Glomerular visceral epithelial cell (primary cell): ENCODE measurements around the gene PRSS27.

Source experiments
- DNase-seq: peaks from one replicate; pipeline ENCODE4 v3.0.0-alpha.2; 2016; ENCODE audit errors: extremely low spot score

The PRSS27 gene

GRCh38 chr16:2751577-2752034 is 31.6 kb upstream of the PRSS27 start:
- DNase-seq: peak; percentile 62

GRCh38 chr16:2749936-2750335 is 29.9 kb upstream of the PRSS27 start:
- DNase-seq: no peak

GRCh38 chr16:2749476-2749875 is 29.5 kb upstream of the PRSS27 start:
- no peak for DNase-seq

- no peak for DNase-seq
These were observed 28.9 kb upstream of the PRSS27 start for GRCh38 chr16:2748757-2749455.

GRCh38 chr16:2745961-2746360 is 25.9 kb upstream of the PRSS27 start:
- no peak for DNase-seq

- DNase-seq: no peak
These were observed 25.3 kb upstream of the PRSS27 start for GRCh38 chr16:2745116-2745890.

- DNase-seq: no peak
These were observed 24.7 kb upstream of the PRSS27 start for GRCh38 chr16:2744711-2745110.

- no peak for DNase-seq
These were observed 23.2 kb upstream of the PRSS27 start for GRCh38 chr16:2743007-2743810.

GRCh38 chr16:2742323-2743006 is 22.4 kb upstream of the PRSS27 start:
- no peak for DNase-seq

- no peak for DNase-seq
These were observed 21.1 kb upstream of the PRSS27 start for GRCh38 chr16:2741168-2741567.

GRCh38 chr16:2740476-2740875 is 20.5 kb upstream of the PRSS27 start:
- DNase-seq: no peak

- no peak for DNase-seq
These were observed 19.8 kb upstream of the PRSS27 start for GRCh38 chr16:2739625-2740430.

GRCh38 chr16:2738615-2739014 is 18.6 kb upstream of the PRSS27 start:
- DNase-seq: no peak

- DNase-seq: no peak
These were observed 17.9 kb upstream of the PRSS27 start for GRCh38 chr16:2737895-2738418.

- DNase-seq: no peak
These were observed 17.2 kb upstream of the PRSS27 start for GRCh38 chr16:2737238-2737605.

GRCh38 chr16:2736476-2737237 is 16.6 kb upstream of the PRSS27 start:
- DNase-seq: no peak

GRCh38 chr16:2734844-2735515 is 15.0 kb upstream of the PRSS27 start:
- DNase-seq: no peak

- DNase-seq: no peak
These were observed 8.0 kb upstream of the PRSS27 start for GRCh38 chr16:2728034-2728433.

- DNase-seq: no peak
These were observed 6.9 kb upstream of the PRSS27 start for GRCh38 chr16:2726923-2727322.
